OCI-LY1 (cell line): Measurements from ENCODE around the gene LPO.

ENCODE experiments used
- H2AFZ ChIP-seq: fragments of 200-600 bp; sonication (generic), shearing (Covaris generic); 2 replicates; pipeline ENCODE4 v1.6.0; 2014; ENCODE audit warnings: antibody characterized with exemption, mild to moderate bottlenecking, low read length
- H3F3A ChIP-seq: fragments of 200-600 bp; sonication (generic), shearing (Covaris generic); 2 replicates; pipeline ENCODE4 v1.6.0; 2014; ENCODE audit warnings: mild to moderate bottlenecking, antibody characterized with exemption, low read length, moderate library complexity; ENCODE audit not compliant: insufficient read depth
- H3K27ac ChIP-seq: fragments of 200-600 bp; sonication (generic); 2 replicates; pipeline ENCODE4 v1.5.1; 2014; ENCODE audit warnings: low read length, mixed run types, mild to moderate bottlenecking, low read depth; ENCODE audit not compliant: poor library complexity, severe bottlenecking
- H3K27me3 ChIP-seq: fragments of 200-600 bp; sonication (generic); 2 replicates; pipeline ENCODE4 v1.6.0; 2014; ENCODE audit warnings: antibody characterized with exemption, mild to moderate bottlenecking, low read length, moderate library complexity; ENCODE audit not compliant: insufficient read depth
- H3K36me3 ChIP-seq: fragments of 200-600 bp; sonication (generic); 2 replicates; pipeline ENCODE4 v1.6.1; 2014; ENCODE audit warnings: mild to moderate bottlenecking, antibody characterized with exemption, low read length, moderate library complexity, mixed read lengths; ENCODE audit not compliant: insufficient read depth
- H3K4me1 ChIP-seq: fragments of 200-600 bp; sonication (generic); 2 replicates; pipeline ENCODE4 v1.5.1; 2014; ENCODE audit warnings: mild to moderate bottlenecking, low read length, moderate library complexity; ENCODE audit not compliant: insufficient read depth, severe bottlenecking
- H3K4me2 ChIP-seq: fragments of 200-600 bp; sonication (generic), shearing (Covaris generic); 2 replicates; pipeline ENCODE4 v1.6.1; 2014; ENCODE audit warnings: low read length
- H3K4me3 ChIP-seq: fragments of 200-600 bp; sonication (generic); 2 replicates; pipeline ENCODE4 v1.5.1; 2014; ENCODE audit warnings: low read length, low read depth, mild to moderate bottlenecking, mixed read lengths; ENCODE audit not compliant: poor library complexity, severe bottlenecking
- H3K79me2 ChIP-seq: fragments of 200-600 bp; shearing (Covaris generic); 2 replicates; pipeline ENCODE4 v1.6.1; 2016; ENCODE audit warnings: mixed run types, low read length, mixed read lengths; ENCODE audit not compliant: insufficient read depth
- H3K9ac ChIP-seq: fragments of 200-600 bp; sonication (generic), shearing (Covaris generic); 2 replicates; pipeline ENCODE4 v1.6.1; 2014; ENCODE audit warnings: mild to moderate bottlenecking, low read length, mixed read lengths
- H3K9me2 ChIP-seq: fragments of 200-600 bp; sonication (generic), shearing (Covaris generic); 2 replicates; pipeline ENCODE4 v1.6.1; 2014; ENCODE audit warnings: low read depth, mild to moderate bottlenecking, low read length, mixed read lengths
- H3K9me3 ChIP-seq: fragments of 200-600 bp; shearing (Covaris generic); 2 replicates; pipeline ENCODE4 v1.6.1; 2014; ENCODE audit warnings: low read length, mixed read lengths
- H4K20me1 ChIP-seq: fragments of 200-600 bp; sonication (generic), shearing (Covaris generic); 2 replicates; pipeline ENCODE4 v1.6.0; 2016; ENCODE audit warnings: mild to moderate bottlenecking, low read length; ENCODE audit not compliant: insufficient read depth
- EZH2 ChIP-seq: fragments of 200-600 bp; sonication (generic), shearing (Covaris generic); IDR thresholded peaks from 2 replicates; pipeline ENCODE4 v1.8.0; 2017; ENCODE audit warnings: borderline replicate concordance, mixed run types, mild to moderate bottlenecking, antibody characterized with exemption, low read length, moderate library complexity, mixed read lengths
- TF ChIP-seq, protein P1 (sequence below): fragments of 200-600 bp; sonication (generic), shearing (Covaris generic); IDR thresholded peaks from 2 replicates; pipeline ENCODE4 v1.5.1; 2017; ENCODE audit warnings: mild to moderate bottlenecking, antibody characterized with exemption, low read length, moderate library complexity, mixed read lengths

LPO gene

GRCh38 chr17:58268326-58268725 lies 29.9 kb downstream of the LPO start:
- Histone ChIP-seq H3K79me2 (no peaks in the 10 kb centered on the region), H3K27me3 (peaks cover 5% of the 10 kb centered on the region; the same call in 1 of the 2 replicates), H3K36me3 (no peaks in the 10 kb centered on the region), H3K9me2 (no peaks in the 10 kb centered on the region), H3K9me3 (no peaks in the 10 kb centered on the region), H3K4me1 (no peaks in the 10 kb centered on the region), H3F3A (no peaks in the 10 kb centered on the region), H3K4me2 (no peak overlapping the region), H3K27ac (no peak overlapping the region), H4K20me1 (no peaks in the 10 kb centered on the region), H3K9ac (no peak overlapping the region), H3K4me3 (no peak overlapping the region), H2AFZ (no peak overlapping the region)
- TF ChIP-seq, protein P1, sequence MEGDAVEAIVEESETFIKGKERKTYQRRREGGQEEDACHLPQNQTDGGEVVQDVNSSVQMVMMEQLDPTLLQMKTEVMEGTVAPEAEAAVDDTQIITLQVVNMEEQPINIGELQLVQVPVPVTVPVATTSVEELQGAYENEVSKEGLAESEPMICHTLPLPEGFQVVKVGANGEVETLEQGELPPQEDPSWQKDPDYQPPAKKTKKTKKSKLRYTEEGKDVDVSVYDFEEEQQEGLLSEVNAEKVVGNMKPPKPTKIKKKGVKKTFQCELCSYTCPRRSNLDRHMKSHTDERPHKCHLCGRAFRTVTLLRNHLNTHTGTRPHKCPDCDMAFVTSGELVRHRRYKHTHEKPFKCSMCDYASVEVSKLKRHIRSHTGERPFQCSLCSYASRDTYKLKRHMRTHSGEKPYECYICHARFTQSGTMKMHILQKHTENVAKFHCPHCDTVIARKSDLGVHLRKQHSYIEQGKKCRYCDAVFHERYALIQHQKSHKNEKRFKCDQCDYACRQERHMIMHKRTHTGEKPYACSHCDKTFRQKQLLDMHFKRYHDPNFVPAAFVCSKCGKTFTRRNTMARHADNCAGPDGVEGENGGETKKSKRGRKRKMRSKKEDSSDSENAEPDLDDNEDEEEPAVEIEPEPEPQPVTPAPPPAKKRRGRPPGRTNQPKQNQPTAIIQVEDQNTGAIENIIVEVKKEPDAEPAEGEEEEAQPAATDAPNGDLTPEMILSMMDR = no peak
- TF ChIP-seq EZH2 = no peak

DNA sequence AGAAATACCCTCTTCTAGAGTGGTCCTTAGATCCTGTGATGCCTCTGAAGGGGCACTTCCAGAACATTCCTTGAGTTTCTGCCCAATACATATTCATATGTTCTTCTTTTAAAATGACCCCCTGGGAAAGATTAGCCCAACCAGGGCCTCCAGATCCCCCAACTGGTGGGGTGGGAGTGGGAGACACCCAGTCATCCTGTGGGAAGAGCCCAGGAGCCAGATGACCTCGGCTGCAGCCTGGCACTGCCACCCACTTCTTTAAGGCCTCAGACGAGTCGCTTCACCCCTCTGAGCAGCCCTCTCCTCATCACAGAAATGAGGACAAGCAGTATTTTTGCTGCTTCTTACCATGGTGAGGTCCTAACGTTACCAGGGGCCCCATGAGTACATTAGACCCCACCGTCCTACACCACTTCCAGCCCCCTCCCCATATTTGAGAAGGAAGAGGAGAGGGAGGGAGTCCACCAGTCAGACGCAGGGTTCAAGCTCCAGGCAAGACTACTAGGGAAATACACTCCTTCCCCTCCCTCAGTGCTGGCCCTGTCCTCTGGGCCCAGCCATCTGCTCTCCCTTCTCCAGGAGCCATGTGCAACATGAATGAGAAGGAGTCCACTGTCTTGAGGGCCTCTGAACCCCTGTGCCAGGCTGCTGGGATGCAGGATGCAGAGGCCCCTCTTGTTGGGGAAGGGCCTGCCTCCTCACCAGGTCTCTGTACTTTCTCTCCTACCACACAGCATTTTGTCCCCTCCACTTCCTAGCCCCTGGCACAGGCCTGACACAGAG lies 30.6 kb downstream of the LPO start:
- H3F3A ChIP-seq = no peaks in the 10 kb centered on the region
- H3K36me3 ChIP-seq = no peaks in the 10 kb centered on the region
- no peak overlapping the region for H3K4me3 ChIP-seq
- H3K79me2 ChIP-seq = no peaks in the 10 kb centered on the region
- H4K20me1 ChIP-seq = no peaks in the 10 kb centered on the region
- no peak overlapping the region for H3K9ac ChIP-seq
- H3K4me1 ChIP-seq = no peaks in the 10 kb centered on the region
- H3K27ac ChIP-seq = no peak overlapping the region
- H2AFZ ChIP-seq = no peak overlapping the region
- no peaks in the 10 kb centered on the region for H3K9me3 ChIP-seq
- H3K4me2 ChIP-seq = no peak overlapping the region
- no peak for TF ChIP-seq EZH2
- TF ChIP-seq, protein P1 = no peak
- peaks cover 5% of the 10 kb centered on the region; the same call in 1 of the 2 replicates for H3K27me3 ChIP-seq
- H3K9me2 ChIP-seq = no peaks in the 10 kb centered on the region

GRCh38 chr17:58269557-58270291 lies 31.3 kb downstream of the LPO start:
- no peak overlapping the region for H3K27ac ChIP-seq
- H3K9ac ChIP-seq = no peak overlapping the region
- no peak overlapping the region for H3K4me3 ChIP-seq
- H2AFZ ChIP-seq = no peak overlapping the region
- peaks cover 5% of the 10 kb centered on the region; the same call in 1 of the 2 replicates for H3K27me3 ChIP-seq
- no peaks in the 10 kb centered on the region for H3K36me3 ChIP-seq
- no peaks in the 10 kb centered on the region for H3K4me1 ChIP-seq
- H3K79me2 ChIP-seq = no peaks in the 10 kb centered on the region
- no peak for TF ChIP-seq EZH2
- TF ChIP-seq, protein P1 = no peak
- H3F3A ChIP-seq = no peaks in the 10 kb centered on the region
- H3K9me2 ChIP-seq = no peaks in the 10 kb centered on the region
- no peaks in the 10 kb centered on the region for H4K20me1 ChIP-seq
- H3K4me2 ChIP-seq = no peak overlapping the region
- H3K9me3 ChIP-seq = no peaks in the 10 kb centered on the region
